DLD1 (cell line): Measurements from ENCODE around the gene AMIGO2.

Experiments used
- in situ Hi-C: cut with HindIII; loops from 2 replicates; pipeline ENCODE4 v1.10.0; 2017; ENCODE audit warnings: low sequenced_read_pairs

Gene AMIGO2

GRCh38 chr12:47100160-47100559 lies 20.4 kb upstream of the AMIGO2 start:
- in situ Hi-C loops = loop anchor here (25.0 kb wide), 1 partner anchor 112 kb away; no protein-coding TSS in a partner anchor

GRCh38 chr12:47099610-47100009 lies 19.9 kb upstream of the AMIGO2 start:
- in situ Hi-C loops = loop anchor here (25.0 kb wide), 1 partner anchor 113 kb away; no protein-coding TSS in a partner anchor

GRCh38 chr12:47098099-47098498 lies 18.3 kb upstream of the AMIGO2 start:
- in situ Hi-C loops = no loop called here

- in situ Hi-C loops = no loop called here
These were observed 17.6 kb upstream of the AMIGO2 start for GRCh38 chr12:47097276-47097896.

GRCh38 chr12:47095446-47096236 lies 15.9 kb upstream of the AMIGO2 start:
- in situ Hi-C loops = no loop called here

- in situ Hi-C loops = no loop called here
These were observed 15.0 kb upstream of the AMIGO2 start for GRCh38 chr12:47094804-47095203.

GRCh38 chr12:47091009-47091408 lies 11.2 kb upstream of the AMIGO2 start:
- in situ Hi-C loops = no loop called here

- in situ Hi-C loops = no loop called here
These were observed 8.5 kb upstream of the AMIGO2 start for GRCh38 chr12:47088021-47088944.

GRCh38 chr12:47087088-47087688 lies 7.4 kb upstream of the AMIGO2 start:
- in situ Hi-C loops = no loop called here

- in situ Hi-C loops = no loop called here
These were observed 6.1 kb upstream of the AMIGO2 start for GRCh38 chr12:47085815-47086252.

- in situ Hi-C loops = no loop called here
These were observed 4.4 kb upstream of the AMIGO2 start for GRCh38 chr12:47084172-47084571.

GRCh38 chr12:47082796-47083621 lies 3.2 kb upstream of the AMIGO2 start:
- in situ Hi-C loops = no loop called here

GRCh38 chr12:47082283-47082682 lies 2.5 kb upstream of the AMIGO2 start:
- in situ Hi-C loops = no loop called here

GRCh38 chr12:47080725-47081502 lies 1.2 kb upstream of the AMIGO2 start:
- in situ Hi-C loops = no loop called here

- in situ Hi-C loops = no loop called here
These were observed 394 bp upstream of the AMIGO2 start for GRCh38 chr12:47079981-47080724.

- in situ Hi-C loops = no loop called here
These were observed 859 bp downstream of the AMIGO2 start for GRCh38 chr12:47078733-47079467.

- in situ Hi-C loops = no loop called here
These were observed 1.7 kb downstream of the AMIGO2 start for GRCh38 chr12:47078086-47078395.
